ENCODE data around the gene KRT7.

Gene KRT7

DNA sequence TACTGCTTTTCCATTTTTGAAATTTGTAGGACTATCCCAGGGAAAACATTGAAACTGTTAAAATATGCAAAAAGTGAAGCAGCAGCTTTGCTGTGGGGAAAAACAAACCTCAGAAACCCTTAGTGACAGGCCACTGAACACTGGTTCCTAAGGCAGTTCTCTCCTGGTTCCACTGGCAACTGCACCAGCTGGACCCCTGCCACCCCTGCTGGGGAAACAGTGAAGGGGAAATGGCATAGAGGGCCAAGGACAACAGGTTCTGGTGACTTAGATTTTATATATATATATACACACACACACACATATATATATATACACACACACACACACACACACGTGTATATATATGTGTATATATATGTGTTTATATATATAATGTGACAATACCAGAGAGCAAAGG lies 16.2 kb upstream of the KRT7 start:
- TF ChIP-seq FOXP2 (optimal IDR thresholded peaks at IDR 0.05; ENCODE audit: borderline replicate concordance, extremely low read depth, extremely low read length, insufficient read depth) = no peak
- no peak for TF ChIP-seq POLR2AphosphoS5 (IDR thresholded peaks at IDR 0.05; ENCODE audit: low read depth, low read length)
- TF ChIP-seq, protein P1, sequence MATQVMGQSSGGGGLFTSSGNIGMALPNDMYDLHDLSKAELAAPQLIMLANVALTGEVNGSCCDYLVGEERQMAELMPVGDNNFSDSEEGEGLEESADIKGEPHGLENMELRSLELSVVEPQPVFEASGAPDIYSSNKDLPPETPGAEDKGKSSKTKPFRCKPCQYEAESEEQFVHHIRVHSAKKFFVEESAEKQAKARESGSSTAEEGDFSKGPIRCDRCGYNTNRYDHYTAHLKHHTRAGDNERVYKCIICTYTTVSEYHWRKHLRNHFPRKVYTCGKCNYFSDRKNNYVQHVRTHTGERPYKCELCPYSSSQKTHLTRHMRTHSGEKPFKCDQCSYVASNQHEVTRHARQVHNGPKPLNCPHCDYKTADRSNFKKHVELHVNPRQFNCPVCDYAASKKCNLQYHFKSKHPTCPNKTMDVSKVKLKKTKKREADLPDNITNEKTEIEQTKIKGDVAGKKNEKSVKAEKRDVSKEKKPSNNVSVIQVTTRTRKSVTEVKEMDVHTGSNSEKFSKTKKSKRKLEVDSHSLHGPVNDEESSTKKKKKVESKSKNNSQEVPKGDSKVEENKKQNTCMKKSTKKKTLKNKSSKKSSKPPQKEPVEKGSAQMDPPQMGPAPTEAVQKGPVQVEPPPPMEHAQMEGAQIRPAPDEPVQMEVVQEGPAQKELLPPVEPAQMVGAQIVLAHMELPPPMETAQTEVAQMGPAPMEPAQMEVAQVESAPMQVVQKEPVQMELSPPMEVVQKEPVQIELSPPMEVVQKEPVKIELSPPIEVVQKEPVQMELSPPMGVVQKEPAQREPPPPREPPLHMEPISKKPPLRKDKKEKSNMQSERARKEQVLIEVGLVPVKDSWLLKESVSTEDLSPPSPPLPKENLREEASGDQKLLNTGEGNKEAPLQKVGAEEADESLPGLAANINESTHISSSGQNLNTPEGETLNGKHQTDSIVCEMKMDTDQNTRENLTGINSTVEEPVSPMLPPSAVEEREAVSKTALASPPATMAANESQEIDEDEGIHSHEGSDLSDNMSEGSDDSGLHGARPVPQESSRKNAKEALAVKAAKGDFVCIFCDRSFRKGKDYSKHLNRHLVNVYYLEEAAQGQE (IDR thresholded peaks at IDR 0.05; ENCODE audit: insufficient read depth in 1 of 2, low read depth in 2 of 2, low read length in 2 of 2) = no peak
- TF ChIP-seq TAF1 (IDR thresholded peaks at IDR 0.05; ENCODE audit: borderline replicate concordance, insufficient read depth, low read length) = no peak
- no peak for TF ChIP-seq SIN3A (IDR thresholded peaks at IDR 0.05; ENCODE audit: borderline replicate concordance, insufficient read depth, low read length)

DNA sequence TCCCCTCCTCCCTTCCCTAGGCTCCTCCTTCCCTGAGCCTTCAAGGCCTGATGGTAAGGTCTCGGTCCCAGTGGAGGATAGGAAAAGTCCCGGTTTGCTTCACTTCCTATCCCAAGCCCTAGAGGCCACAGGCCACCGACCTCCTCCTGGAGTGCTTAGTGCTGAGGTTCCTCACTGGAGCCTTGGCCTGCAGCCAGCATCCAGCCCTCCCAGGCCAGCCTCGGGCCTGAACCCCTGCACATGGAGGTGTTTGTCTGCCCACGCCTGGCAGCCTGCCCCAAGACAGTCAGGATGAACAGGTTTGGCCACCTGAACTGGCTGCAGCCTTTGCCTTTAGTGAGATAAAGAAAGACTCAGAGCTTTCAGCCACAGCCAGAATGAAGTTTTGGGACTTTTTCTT lies 15.8 kb upstream of the KRT7 start:
- TF ChIP-seq FOXP2 (optimal IDR thresholded peaks at IDR 0.05; ENCODE audit: borderline replicate concordance, extremely low read depth, extremely low read length, insufficient read depth) = no peak
- TF ChIP-seq SIN3A (IDR thresholded peaks at IDR 0.05; ENCODE audit: borderline replicate concordance, insufficient read depth, low read length) = no peak
- TF ChIP-seq, protein P1 (IDR thresholded peaks at IDR 0.05; ENCODE audit: insufficient read depth in 1 of 2, low read depth in 2 of 2, low read length in 2 of 2) = no peak
- TF ChIP-seq POLR2AphosphoS5 (IDR thresholded peaks at IDR 0.05; ENCODE audit: low read depth, low read length) = no peak
- TF ChIP-seq TAF1 (IDR thresholded peaks at IDR 0.05; ENCODE audit: borderline replicate concordance, insufficient read depth, low read length) = no peak

DNA sequence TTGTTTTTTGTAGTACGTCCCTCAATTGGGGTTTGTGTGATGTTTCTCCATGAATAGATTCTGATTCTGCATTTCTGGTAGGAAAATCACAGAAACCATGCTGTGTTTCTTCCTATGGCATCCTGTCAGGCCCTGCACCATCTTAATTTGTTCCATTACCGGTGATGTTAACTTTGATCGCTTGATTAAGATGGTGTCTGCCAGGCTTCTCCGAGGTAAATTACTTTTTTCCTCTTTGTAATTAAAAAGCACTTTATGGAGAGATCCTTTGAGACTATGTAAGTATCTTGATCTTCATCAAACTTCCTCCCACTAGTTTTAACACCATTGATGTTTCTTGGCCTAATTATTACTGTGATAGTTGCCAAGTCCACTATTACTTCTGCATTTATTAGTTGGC lies 15.0 kb upstream of the KRT7 start:
- TF ChIP-seq, protein P1 (IDR thresholded peaks at IDR 0.05; ENCODE audit: insufficient read depth in 1 of 2, low read depth in 2 of 2, low read length in 2 of 2) = no peak
- no peak for TF ChIP-seq FOXP2 (optimal IDR thresholded peaks at IDR 0.05; ENCODE audit: borderline replicate concordance, extremely low read depth, extremely low read length, insufficient read depth)

DNA sequence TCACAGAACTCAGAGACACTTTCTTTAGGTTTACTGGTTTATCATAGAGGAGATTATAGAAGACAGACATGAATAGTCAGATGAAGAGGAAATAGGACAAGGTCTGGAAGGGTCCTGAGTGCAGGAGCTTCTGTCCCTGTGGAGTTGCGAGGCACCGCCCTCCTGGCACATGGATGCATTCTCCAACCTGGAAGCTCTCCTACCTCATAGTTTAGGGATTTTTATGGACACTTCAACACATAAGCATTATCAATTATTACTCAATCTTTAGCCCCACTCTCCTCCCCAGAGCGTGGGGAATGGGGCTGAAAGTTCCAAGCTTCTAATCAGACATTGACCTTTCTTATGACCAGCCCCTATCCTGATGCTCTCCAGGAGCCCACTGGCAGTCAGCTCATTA lies 12.6 kb upstream of the KRT7 start:
- TF ChIP-seq TAF1 (IDR thresholded peaks at IDR 0.05; ENCODE audit: borderline replicate concordance, insufficient read depth, low read length) (no peak), SIN3A (IDR thresholded peaks at IDR 0.05; ENCODE audit: borderline replicate concordance, insufficient read depth, low read length) (no peak), POLR2AphosphoS5 (IDR thresholded peaks at IDR 0.05; ENCODE audit: low read depth, low read length) (no peak), FOXP2 (optimal IDR thresholded peaks at IDR 0.05; ENCODE audit: borderline replicate concordance, extremely low read depth, extremely low read length, insufficient read depth) (no peak)
- TF ChIP-seq, protein P1 (IDR thresholded peaks at IDR 0.05; ENCODE audit: insufficient read depth in 1 of 2, low read depth in 2 of 2, low read length in 2 of 2) = no peak

DNA sequence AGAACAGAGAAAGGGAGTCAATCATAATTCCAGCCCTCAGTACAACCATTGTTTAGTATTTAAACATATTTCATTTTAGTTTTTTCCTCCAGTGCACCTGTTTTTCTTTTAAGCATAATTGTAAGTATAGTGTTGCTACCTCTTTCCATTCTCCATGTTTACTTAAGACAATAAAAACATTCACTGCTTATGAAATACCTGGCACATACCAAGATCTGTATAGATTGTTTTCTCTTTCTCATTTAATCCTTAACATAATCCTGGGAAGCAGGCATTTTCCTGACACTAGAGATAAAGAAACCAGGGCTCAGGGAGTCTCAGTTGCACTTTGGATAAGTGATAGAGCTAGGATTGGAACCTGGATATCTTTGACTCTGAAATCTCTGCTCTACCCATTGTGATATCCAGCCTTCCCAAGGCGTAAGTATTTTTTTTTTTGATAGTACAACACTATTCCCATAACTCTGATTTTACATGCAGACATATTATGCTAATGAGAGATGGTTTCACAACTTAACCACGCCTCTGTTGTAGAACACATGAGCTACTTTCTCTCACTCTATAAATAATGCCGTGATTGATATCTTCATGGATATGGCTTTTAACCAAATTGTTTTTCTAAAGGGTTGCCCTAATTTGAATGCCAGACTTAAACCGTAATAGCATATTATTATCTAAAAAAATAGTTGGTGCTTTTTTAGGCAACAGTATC lies 11.8 kb upstream of the KRT7 start:
- no peak for TF ChIP-seq FOXP2 (optimal IDR thresholded peaks at IDR 0.05; ENCODE audit: borderline replicate concordance, extremely low read depth, extremely low read length, insufficient read depth)
- TF ChIP-seq, protein P1 (IDR thresholded peaks at IDR 0.05; ENCODE audit: insufficient read depth in 1 of 2, low read depth in 2 of 2, low read length in 2 of 2) = no peak
- no peak for TF ChIP-seq TAF1 (IDR thresholded peaks at IDR 0.05; ENCODE audit: borderline replicate concordance, insufficient read depth, low read length)
